Cardiac muscle cell (in vitro differentiated cells and primary cell): ENCODE data around the gene TSEN54. TPM values are rescaled to one million over a fixed set of nuclear protein-coding genes. Genes with fewer than 3 reads are reported as not detected.

ENCODE experiments used
- DNase-seq, 2 donors: peaks; one replicate each; pipeline versions ENCODE4 v3.0.0 to v3.0.0-alpha.2; 2010 to 2017; ENCODE audit warnings: low read depth in 1 of 2, low spot score in 1 of 2
- H3K27ac ChIP-seq: fragments of 200-600 bp; sonication (generic); 2 replicates; pipeline ENCODE4 v1.5.1; 2016
- H3K27me3 ChIP-seq: fragments of 200-600 bp; sonication (generic); 2 replicates; pipeline ENCODE4 v1.6.0; 2016; ENCODE audit warnings: control low read depth
- H3K36me3 ChIP-seq: fragments of 200-600 bp; sonication (generic); 2 replicates; pipeline ENCODE4 v1.5.1; 2016; ENCODE audit warnings: control low read depth
- H3K4me1 ChIP-seq: fragments of 200-600 bp; sonication (generic); 2 replicates; pipeline ENCODE4 v1.8.1; 2017; ENCODE audit warnings: low read depth, mild to moderate bottlenecking, mixed run types
- H3K4me3 ChIP-seq: fragments of 200-600 bp; sonication (generic); 2 replicates; pipeline ENCODE4 v1.5.1; 2016; ENCODE audit warnings: mild to moderate bottlenecking
- H3K9me3 ChIP-seq: fragments of 200-600 bp; sonication (generic); 2 replicates; pipeline ENCODE4 v1.5.1; 2017; ENCODE audit warnings: low read depth, mild to moderate bottlenecking, control low read depth
- polyA plus RNA-seq: library from polyadenylated mRNA; unstranded; fragments of >200 nt; fragmentation: Nextera tagmentation; extraction: Ambion mirVana; gene quantifications from 2 replicates; pipeline ENCODE4 v1.2.1, GENCODE V29; 2016
- total RNA-seq: library from RNA; depleted of rRNA; stranded (reverse); fragments of >200 nt; gene quantifications from 2 replicates; pipeline ENCODE4 v1.2.3, GENCODE V29; 2016
- TF ChIP-seq, protein P1 (sequence below): IDR thresholded peaks from 2 replicates; pipeline ENCODE4 v1.5.1; 2012; ENCODE audit warnings: low read depth, mild to moderate bottlenecking, low read length

The TSEN54 gene
- total and polyA plus RNA-seq, 2 experiments from 2014 or later = 64.4 to 70.5 TPM

DNA sequence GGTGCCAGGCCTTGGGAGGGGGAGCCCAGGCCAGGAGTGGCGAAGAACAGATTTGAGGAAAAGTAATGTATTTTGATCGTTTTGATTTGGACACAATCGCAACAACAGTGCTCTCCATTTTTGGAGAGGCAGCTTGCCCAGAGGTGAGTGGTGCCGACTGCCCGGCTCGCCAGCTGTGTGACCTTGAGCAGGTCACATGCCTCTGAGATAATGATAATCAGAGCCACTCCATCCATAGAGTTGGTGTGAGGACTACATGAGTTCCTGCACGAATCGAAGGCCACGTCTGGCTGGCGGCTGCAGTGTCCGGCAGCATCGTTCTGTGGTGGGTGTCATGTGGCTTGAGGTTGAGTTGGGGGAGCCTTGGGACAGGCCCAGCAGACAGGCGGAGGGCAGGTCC, 29.9 kb downstream of the TSEN54 start:
- Histone ChIP-seq H3K27me3 (no peaks in the 10 kb centered on the region), H3K9me3 (no peaks in the 10 kb centered on the region), H3K36me3 (no peaks in the 10 kb centered on the region), H3K27ac (peak overlapping the region; percentile 51), H3K4me3 (no peak overlapping the region), H3K4me1 (peaks cover 17% of the 10 kb centered on the region)
- DNase-seq = no peak
- TF ChIP-seq, protein P1, sequence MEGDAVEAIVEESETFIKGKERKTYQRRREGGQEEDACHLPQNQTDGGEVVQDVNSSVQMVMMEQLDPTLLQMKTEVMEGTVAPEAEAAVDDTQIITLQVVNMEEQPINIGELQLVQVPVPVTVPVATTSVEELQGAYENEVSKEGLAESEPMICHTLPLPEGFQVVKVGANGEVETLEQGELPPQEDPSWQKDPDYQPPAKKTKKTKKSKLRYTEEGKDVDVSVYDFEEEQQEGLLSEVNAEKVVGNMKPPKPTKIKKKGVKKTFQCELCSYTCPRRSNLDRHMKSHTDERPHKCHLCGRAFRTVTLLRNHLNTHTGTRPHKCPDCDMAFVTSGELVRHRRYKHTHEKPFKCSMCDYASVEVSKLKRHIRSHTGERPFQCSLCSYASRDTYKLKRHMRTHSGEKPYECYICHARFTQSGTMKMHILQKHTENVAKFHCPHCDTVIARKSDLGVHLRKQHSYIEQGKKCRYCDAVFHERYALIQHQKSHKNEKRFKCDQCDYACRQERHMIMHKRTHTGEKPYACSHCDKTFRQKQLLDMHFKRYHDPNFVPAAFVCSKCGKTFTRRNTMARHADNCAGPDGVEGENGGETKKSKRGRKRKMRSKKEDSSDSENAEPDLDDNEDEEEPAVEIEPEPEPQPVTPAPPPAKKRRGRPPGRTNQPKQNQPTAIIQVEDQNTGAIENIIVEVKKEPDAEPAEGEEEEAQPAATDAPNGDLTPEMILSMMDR = no peak

DNA sequence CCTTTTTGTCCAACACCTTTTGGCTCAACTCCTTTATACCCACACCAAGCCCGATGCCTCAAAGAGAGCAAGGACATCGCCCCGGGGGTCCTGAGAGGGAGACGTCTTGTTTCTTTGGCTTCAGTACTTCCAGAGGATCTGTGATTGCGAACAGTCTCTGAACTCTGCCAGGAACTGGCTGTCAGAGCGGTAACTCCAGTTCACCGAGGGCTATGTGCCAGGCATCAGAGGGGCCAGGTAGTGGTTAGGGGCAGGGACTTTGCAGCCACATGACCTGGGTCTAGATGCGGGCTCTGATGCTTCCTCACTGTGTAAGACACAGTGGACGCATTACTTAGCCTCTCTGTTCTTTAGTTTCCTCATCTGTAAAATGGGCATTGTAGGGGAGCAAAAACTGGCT, 30.8 kb downstream of the TSEN54 start:
- no peaks in the 10 kb centered on the region for H3K36me3 ChIP-seq
- H3K27ac ChIP-seq = no peak overlapping the region
- no peaks in the 10 kb centered on the region for H3K9me3 ChIP-seq
- peaks cover 15% of the 10 kb centered on the region for H3K4me1 ChIP-seq
- TF ChIP-seq, protein P1 = no peak
- no peak for DNase-seq
- no peak overlapping the region for H3K4me3 ChIP-seq
- H3K27me3 ChIP-seq = no peaks in the 10 kb centered on the region

DNA sequence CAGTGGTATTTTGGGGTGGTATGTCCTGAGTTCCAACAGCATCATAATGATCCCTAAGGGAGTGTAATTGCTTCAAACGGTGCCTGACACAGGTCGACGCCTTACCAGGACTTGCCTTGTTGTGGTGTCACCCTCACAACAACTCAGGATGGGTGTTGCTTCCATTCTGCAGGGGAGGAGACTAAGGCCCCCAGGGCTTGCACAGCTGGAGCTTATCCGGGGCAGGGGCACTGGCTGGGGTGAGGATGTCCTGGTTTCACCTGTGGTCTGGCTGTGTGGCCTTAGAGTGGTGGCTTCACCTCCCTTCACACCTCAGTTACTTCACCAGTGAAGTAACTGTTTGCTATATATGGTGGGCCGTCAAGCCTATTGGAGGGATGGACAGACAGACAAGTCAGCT, 32.5 kb downstream of the TSEN54 start:
- Histone ChIP-seq H3K4me3 (no peak overlapping the region), H3K27me3 (no peaks in the 10 kb centered on the region), H3K27ac (peak overlapping the region; percentile 88), H3K9me3 (no peaks in the 10 kb centered on the region), H3K4me1 (peaks cover 28% of the 10 kb centered on the region), H3K36me3 (no peaks in the 10 kb centered on the region)
- TF ChIP-seq, protein P1 = no peak
- DNase-seq = no peak

DNA sequence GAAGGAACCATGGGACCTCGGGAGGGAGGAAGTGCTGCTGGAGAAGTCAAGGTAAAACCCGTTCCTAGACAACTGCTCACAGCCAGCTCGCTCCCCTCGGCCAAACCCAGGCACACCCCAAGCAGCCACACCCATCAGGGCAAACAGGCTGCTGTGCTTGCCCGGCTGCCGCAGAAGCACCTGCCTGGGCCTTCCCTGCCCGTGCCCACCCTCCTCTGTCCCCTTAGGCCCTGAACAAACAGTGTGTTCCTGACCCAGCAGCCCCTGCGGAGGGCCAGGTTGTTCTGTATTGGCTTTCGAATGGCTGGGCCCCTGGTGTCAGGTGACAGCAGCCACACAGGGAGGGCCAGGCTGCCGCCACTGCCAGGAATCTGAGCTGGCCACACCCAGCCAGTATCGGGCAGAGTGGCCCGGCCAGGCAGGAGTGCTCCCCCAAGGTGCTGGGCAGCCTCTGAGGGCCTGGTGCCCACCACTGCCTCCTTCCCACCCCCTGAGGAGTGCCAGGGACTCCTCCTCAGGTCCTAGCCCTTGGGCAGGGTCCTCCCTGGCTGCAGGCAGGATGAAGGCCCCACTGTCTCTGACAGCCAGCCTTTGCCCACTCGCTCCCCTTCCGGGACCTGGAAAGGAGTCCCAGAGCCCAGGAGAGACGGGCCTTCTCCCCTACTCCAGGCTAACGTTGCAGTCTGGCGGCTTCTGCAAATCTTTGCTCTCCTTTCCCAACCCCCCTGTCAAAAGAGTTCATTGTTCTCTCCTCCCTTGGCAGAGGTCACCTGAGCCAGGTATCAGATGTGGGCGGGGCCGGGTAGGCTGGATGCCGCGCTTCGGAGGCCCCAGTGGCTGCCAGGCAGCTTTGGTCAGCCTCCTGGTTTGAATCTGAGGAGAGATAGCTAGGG, 33.2 kb downstream of the TSEN54 start:
- no peaks in the 10 kb centered on the region for H3K36me3 ChIP-seq
- H3K9me3 ChIP-seq = no peaks in the 10 kb centered on the region
- no peaks in the 10 kb centered on the region for H3K27me3 ChIP-seq
- H3K27ac ChIP-seq = peak overlapping the region; percentile 88
- peaks cover 30% of the 10 kb centered on the region for H3K4me1 ChIP-seq
- no peak overlapping the region for H3K4me3 ChIP-seq
- peak in 1 of 2 donors; percentile 83 for DNase-seq
- TF ChIP-seq, protein P1 = no peak

DNA sequence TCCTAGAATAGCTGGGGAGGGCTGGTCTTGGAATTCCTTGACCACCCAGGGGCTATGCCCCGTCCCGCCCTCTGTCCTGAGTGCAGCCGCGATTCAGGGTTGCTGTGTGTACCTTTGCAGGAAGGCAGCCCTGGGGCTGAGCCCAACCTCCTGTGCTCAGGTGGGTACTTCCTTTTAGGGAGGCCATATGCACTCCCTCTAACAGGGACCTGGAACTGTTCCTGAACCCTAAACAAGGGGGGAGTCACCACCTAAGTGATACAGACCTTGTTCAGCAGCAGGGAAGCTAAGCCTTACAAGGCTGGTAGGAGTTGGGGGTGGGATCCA, 33.8 kb downstream of the TSEN54 start:
- Histone ChIP-seq H3K36me3 (no peaks in the 10 kb centered on the region), H3K4me1 (peaks cover 30% of the 10 kb centered on the region), H3K27ac (peak overlapping the region; percentile 88), H3K4me3 (no peak overlapping the region), H3K27me3 (no peaks in the 10 kb centered on the region), H3K9me3 (no peaks in the 10 kb centered on the region)
- TF ChIP-seq, protein P1 = no peak
- DNase-seq = no peak
